HEK293 (cell line): ENCODE measurements around the gene CHIT1.

Source experiments
- CTCF ChIA-PET: fragments of 350-600 bp; formaldehyde crosslinking; extraction: SDS; loops from one replicate; lab custom pipeline; 2021; ENCODE audit warnings: antibody characterized with exemption; lab: Yijun Ruan, JAX
- POLR2A ChIA-PET: fragments of 300-600 bp; formaldehyde crosslinking; extraction: SDS; loops from one replicate; lab custom pipeline; 2020; ENCODE audit warnings: antibody characterized with exemption, inconsistent platforms; lab: Yijun Ruan, JAX
- H3K27ac ChIP-seq: fragments of 200-500 bp; sonication (Bioruptor generic); 2 replicates; pipeline ENCODE4 v1.5.1; 2014; ENCODE audit warnings: low read depth, low read length, control low read depth, inconsistent platforms; ENCODE audit errors: extremely low read depth
- H3K36me3 ChIP-seq, 2 experiments: fragments of 200-500 bp in 1 of 2; sonication (Bioruptor generic) in 1 of 2; 1 replicate in 1 of 2; 2 replicates in 1 of 2; pipeline ENCODE4 v1.5.1; 2014 to 2017; ENCODE audit warnings: inconsistent platforms in 2 of 2, low read length in 2 of 2; ENCODE audit not compliant: control insufficient read depth in 2 of 2, insufficient read depth in 1 of 2
- H3K4me1 ChIP-seq: fragments of 200-500 bp; sonication (Bioruptor generic); 2 replicates; pipeline ENCODE4 v1.5.1; 2014; ENCODE audit warnings: mild to moderate bottlenecking, low read length, inconsistent platforms; ENCODE audit not compliant: control insufficient read depth, insufficient read depth
- H3K4me3 ChIP-seq: 2 replicates; pipeline ENCODE4 v1.5.1; 2011; ENCODE audit warnings: low read depth, mild to moderate bottlenecking, control low read depth, low read length, moderate library complexity
- H3K9me3 ChIP-seq: fragments of 200-500 bp; sonication (Bioruptor generic); 2 replicates; pipeline ENCODE4 v1.5.1; 2014; ENCODE audit warnings: low read depth, low read length, inconsistent platforms; ENCODE audit not compliant: control insufficient read depth, insufficient read depth
- EGR2 ChIP-seq: fragments of 450-650 bp; formaldehyde crosslinking; IDR thresholded peaks from 2 replicates; pipeline ENCODE4 v1.5.1; 2016; ENCODE audit warnings: low read depth, missing biosample characterization, missing genetic modification characterization
- MEIS1 ChIP-seq: sonication (generic); formaldehyde crosslinking; IDR thresholded peaks from 2 replicates; pipeline ENCODE4 v1.8.1; 2022; ENCODE audit warnings: missing genetic modification reagents, mild to moderate bottlenecking, borderline replicate concordance
- WT1 ChIP-seq: fragments of 450-650 bp; formaldehyde crosslinking; IDR thresholded peaks from 2 replicates; pipeline ENCODE4 v1.5.1; 2016; ENCODE audit warnings: missing biosample characterization, missing genetic modification characterization
- ZBTB1 ChIP-seq: fragments of 450-650 bp; formaldehyde crosslinking; IDR thresholded peaks from 2 replicates; pipeline ENCODE4 v1.5.1; 2016; ENCODE audit warnings: missing biosample characterization, missing genetic modification characterization
- ZBTB17 ChIP-seq: fragments of 450-650 bp; formaldehyde crosslinking; IDR thresholded peaks from 2 replicates; pipeline ENCODE4 v1.5.1; 2016; ENCODE audit warnings: missing biosample characterization, missing genetic modification characterization
- ZBTB48 ChIP-seq: fragments of 450-650 bp; formaldehyde crosslinking; IDR thresholded peaks from 2 replicates; pipeline ENCODE4 v1.5.1; 2016; ENCODE audit warnings: missing biosample characterization, missing genetic modification characterization
- ZBTB7A ChIP-seq: fragments of 450-650 bp; formaldehyde crosslinking; IDR thresholded peaks from 2 replicates; pipeline ENCODE4 v1.5.1; 2016; ENCODE audit warnings: low read depth, missing biosample characterization, missing genetic modification characterization
- ZFP37 ChIP-seq: fragments of 450-650 bp; formaldehyde crosslinking; IDR thresholded peaks from 2 replicates; pipeline ENCODE4 v1.5.1; 2016; ENCODE audit warnings: missing biosample characterization, missing genetic modification characterization
- ZNF239 ChIP-seq: fragments of 450-650 bp; formaldehyde crosslinking; IDR thresholded peaks from 2 replicates; pipeline ENCODE4 v1.5.1; 2016; ENCODE audit warnings: missing biosample characterization, missing genetic modification characterization
- ZNF335 ChIP-seq: fragments of 450-650 bp; formaldehyde crosslinking; conservative IDR thresholded peaks from 2 replicates; pipeline ENCODE4 v1.5.1; 2016; ENCODE audit warnings: missing biosample characterization, missing genetic modification characterization
- ZNF426 ChIP-seq: fragments of 450-650 bp; formaldehyde crosslinking; IDR thresholded peaks from 2 replicates; pipeline ENCODE4 v1.5.1; 2017; ENCODE audit warnings: missing biosample characterization, missing genetic modification characterization, mild to moderate bottlenecking, inconsistent platforms, moderate library complexity
- ZNF629 ChIP-seq: fragments of 450-650 bp; formaldehyde crosslinking; IDR thresholded peaks from 2 replicates; pipeline ENCODE4 v1.5.1; 2017; ENCODE audit warnings: missing biosample characterization, missing genetic modification characterization
- ZNF677 ChIP-seq: fragments of 450-650 bp; IDR thresholded peaks from 2 replicates; pipeline ENCODE4 v1.5.0; 2018; ENCODE audit warnings: missing biosample characterization, mild to moderate bottlenecking, missing genetic modification characterization, moderate library complexity
- TF ChIP-seq, protein P1 (sequence below): fragments of 450-650 bp; formaldehyde crosslinking; IDR thresholded peaks from 2 replicates; pipeline ENCODE4 v1.5.1; 2016; ENCODE audit warnings: missing biosample characterization, missing genetic modification characterization, low read depth
- TF ChIP-seq, protein P2 (sequence below): fragments of 450-650 bp; formaldehyde crosslinking; IDR thresholded peaks from 2 replicates; pipeline ENCODE4 v1.5.1; 2016; ENCODE audit warnings: missing biosample characterization, missing genetic modification characterization
- TF ChIP-seq, protein P3 (sequence below): fragments of 450-650 bp; formaldehyde crosslinking; IDR thresholded peaks from 2 replicates; pipeline ENCODE4 v1.5.1; 2017; ENCODE audit warnings: missing biosample characterization, mild to moderate bottlenecking, missing genetic modification characterization, moderate library complexity
- TF ChIP-seq, protein P4 (sequence below): fragments of 450-650 bp; formaldehyde crosslinking; IDR thresholded peaks from 2 replicates; pipeline ENCODE4; 2016; ENCODE audit warnings: missing biosample characterization, missing genetic modification characterization
- TF ChIP-seq, protein P5 (sequence below): fragments of 450-650 bp; formaldehyde crosslinking; IDR thresholded peaks from 2 replicates; pipeline ENCODE4 v1.5.1; 2016; ENCODE audit warnings: missing biosample characterization, missing genetic modification characterization

The CHIT1 gene

DNA sequence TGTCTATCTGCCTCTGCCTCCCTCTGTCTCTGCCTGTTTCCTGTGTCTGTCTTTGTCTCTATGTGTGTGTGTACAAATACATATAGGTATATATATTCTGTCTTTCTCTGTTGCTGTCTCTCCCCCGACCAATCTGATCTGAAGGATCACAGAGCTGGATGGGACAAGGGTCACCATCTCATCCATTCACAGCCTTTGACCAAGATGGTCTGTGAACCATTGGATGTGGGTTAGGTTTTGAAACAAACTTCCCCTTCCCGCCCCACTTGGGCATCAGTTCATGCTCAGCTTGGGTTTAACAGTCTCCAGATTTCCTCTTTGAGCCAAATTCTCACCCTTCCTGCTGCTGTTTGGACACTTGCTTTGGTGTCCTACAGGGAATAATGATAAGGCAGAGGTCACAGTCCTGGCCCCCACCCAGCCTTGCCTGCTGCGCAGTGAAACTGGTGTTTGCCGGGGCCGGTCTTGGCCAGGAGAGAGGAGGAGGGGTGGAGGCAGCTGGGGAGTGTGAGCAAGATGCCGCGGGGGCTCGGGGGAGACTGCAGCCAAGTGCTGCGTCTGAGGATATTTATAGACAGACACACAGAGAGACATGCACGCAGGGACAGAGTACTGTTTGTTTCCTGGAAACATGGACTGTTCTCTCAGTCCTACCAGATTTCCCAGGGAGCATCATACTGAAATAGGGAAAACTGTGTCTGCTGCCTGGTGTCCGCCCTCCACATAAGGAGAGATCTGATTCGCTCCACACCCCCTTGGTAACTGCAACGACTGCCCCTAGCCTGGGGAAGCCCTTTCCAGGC is 48.8 kb upstream of the CHIT1 start (continued):
- TF ChIP-seq ZNF629 (tag by site-specific recombination) (no peak), ZBTB1 (tag by site-specific recombination) (no peak), ZFP37 (no peak), ZBTB48 (tag by site-specific recombination) (peak; percentile 98), ZNF426 (tag by site-specific recombination) (no peak), ZBTB7A (tag by site-specific recombination) (no peak), EGR2 (tag by site-specific recombination) (no peak), ZBTB17 (tag by site-specific recombination) (0 out of 2 replicates have a peak, but pooled peaks have one; percentile 4), ZNF335 (tag by site-specific recombination) (no peak; the same call in 1 of the 2 replicates), MEIS1 (CRISPR knock-in tag) (no peak)
- TF ChIP-seq, protein P1, sequence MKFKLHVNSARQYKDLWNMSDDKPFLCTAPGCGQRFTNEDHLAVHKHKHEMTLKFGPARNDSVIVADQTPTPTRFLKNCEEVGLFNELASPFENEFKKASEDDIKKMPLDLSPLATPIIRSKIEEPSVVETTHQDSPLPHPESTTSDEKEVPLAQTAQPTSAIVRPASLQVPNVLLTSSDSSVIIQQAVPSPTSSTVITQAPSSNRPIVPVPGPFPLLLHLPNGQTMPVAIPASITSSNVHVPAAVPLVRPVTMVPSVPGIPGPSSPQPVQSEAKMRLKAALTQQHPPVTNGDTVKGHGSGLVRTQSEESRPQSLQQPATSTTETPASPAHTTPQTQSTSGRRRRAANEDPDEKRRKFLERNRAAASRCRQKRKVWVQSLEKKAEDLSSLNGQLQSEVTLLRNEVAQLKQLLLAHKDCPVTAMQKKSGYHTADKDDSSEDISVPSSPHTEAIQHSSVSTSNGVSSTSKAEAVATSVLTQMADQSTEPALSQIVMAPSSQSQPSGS (tag by site-specific recombination), result no peak
- TF ChIP-seq, protein P2, sequence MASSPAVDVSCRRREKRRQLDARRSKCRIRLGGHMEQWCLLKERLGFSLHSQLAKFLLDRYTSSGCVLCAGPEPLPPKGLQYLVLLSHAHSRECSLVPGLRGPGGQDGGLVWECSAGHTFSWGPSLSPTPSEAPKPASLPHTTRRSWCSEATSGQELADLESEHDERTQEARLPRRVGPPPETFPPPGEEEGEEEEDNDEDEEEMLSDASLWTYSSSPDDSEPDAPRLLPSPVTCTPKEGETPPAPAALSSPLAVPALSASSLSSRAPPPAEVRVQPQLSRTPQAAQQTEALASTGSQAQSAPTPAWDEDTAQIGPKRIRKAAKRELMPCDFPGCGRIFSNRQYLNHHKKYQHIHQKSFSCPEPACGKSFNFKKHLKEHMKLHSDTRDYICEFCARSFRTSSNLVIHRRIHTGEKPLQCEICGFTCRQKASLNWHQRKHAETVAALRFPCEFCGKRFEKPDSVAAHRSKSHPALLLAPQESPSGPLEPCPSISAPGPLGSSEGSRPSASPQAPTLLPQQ (tag by site-specific recombination), result no peak
- TF ChIP-seq, protein P3, sequence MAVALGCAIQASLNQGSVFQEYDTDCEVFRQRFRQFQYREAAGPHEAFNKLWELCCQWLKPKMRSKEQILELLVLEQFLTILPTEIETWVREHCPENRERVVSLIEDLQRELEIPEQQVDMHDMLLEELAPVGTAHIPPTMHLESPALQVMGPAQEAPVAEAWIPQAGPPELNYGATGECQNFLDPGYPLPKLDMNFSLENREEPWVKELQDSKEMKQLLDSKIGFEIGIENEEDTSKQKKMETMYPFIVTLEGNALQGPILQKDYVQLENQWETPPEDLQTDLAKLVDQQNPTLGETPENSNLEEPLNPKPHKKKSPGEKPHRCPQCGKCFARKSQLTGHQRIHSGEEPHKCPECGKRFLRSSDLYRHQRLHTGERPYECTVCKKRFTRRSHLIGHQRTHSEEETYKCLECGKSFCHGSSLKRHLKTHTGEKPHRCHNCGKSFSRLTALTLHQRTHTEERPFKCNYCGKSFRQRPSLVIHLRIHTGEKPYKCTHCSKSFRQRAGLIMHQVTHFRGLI (tag by site-specific recombination), result no peak

DNA sequence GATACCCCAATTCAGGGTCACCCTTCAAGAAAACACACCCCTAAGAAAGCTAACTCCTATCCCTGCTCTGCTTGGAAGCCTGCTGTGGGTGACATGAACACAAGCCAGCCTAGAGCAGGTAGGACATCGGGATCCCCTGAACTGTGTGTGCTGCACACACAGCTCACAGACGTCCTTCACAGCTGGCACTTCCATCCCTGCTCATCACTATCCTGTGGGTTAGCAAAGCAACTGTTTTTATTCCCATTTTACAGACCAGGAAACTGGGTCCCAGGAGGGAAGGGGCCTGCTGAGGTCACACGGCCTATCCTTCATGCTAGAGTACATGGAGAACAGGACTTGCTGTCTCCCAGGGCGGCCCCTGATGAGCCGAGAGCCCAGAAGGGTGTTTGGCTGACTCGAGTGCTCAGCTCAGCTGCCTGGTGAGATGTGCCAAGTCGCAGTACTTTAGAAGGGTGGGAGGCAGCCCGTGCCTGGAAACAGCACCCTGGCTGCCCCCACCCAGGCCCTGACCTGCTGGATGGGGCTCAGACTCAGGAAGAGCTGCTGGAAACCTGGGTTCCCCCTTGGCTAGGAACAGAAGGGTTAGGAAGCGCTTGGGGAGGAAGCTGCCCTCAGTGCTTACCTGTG is 47.6 kb upstream of the CHIT1 start:
- CTCF ChIA-PET, result interaction anchor here (0.8 to 9.1 kb wide), 4 partner anchors 8 to 65 kb away, joined by 4 to 74 read pairs (median 6); no protein-coding TSS in a partner anchor
- Histone ChIP-seq H3K9me3 (no peaks in the 10 kb centered on the region), H3K4me3 (no peak overlapping the region), H3K27ac (no peak overlapping the region), H3K4me1 (peaks cover 3% of the 10 kb centered on the region; the same call in 1 of the 2 replicates), H3K36me3 (no peaks in the 10 kb centered on the region)
- TF ChIP-seq, protein P4, sequence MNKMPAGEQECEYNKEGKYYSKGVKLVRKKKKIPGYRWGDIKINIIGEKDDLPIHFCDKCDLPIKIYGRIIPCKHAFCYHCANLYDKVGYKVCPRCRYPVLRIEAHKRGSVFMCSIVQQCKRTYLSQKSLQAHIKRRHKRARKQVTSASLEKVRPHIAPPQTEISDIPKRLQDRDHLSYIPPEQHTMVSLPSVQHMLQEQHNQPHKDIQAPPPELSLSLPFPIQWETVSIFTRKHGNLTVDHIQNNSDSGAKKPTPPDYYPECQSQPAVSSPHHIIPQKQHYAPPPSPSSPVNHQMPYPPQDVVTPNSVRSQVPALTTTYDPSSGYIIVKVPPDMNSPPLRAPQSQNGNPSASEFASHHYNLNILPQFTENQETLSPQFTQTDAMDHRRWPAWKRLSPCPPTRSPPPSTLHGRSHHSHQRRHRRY (tag by site-specific recombination), result no peak
- TF ChIP-seq, protein P5, sequence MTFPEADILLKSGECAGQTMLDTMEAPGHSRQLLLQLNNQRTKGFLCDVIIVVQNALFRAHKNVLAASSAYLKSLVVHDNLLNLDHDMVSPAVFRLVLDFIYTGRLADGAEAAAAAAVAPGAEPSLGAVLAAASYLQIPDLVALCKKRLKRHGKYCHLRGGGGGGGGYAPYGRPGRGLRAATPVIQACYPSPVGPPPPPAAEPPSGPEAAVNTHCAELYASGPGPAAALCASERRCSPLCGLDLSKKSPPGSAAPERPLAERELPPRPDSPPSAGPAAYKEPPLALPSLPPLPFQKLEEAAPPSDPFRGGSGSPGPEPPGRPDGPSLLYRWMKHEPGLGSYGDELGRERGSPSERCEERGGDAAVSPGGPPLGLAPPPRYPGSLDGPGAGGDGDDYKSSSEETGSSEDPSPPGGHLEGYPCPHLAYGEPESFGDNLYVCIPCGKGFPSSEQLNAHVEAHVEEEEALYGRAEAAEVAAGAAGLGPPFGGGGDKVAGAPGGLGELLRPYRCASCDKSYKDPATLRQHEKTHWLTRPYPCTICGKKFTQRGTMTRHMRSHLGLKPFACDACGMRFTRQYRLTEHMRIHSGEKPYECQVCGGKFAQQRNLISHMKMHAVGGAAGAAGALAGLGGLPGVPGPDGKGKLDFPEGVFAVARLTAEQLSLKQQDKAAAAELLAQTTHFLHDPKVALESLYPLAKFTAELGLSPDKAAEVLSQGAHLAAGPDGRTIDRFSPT (tag by site-specific recombination), result no peak
- TF ChIP-seq WT1 (tag by site-specific recombination) (no peak), ZNF239 (no peak), ZNF677 (tag by site-specific recombination) (no peak)
- POLR2A ChIA-PET, result interaction anchor here (0.6 to 1.8 kb wide), 3 partner anchors 28 to 906 kb away, joined by 4 to 5 read pairs (median 5); no protein-coding TSS in a partner anchor
